Cardiac muscle cell (in vitro differentiated cells and primary cell): ENCODE measurements around the gene NAT8L. TPM values are rescaled to one million over a fixed set of nuclear protein-coding genes. Genes with fewer than 3 reads are reported as not detected.
"Not testable (repeated sequence)": the region's sequence is repeated elsewhere in the genome, so short reads cannot be mapped to it uniquely, and the experiment has no call there.

Experiments
- DNase-seq, 2 donors: peaks; one replicate each; pipeline versions ENCODE4 v3.0.0 to v3.0.0-alpha.2; 2010 to 2017; ENCODE audit warnings: low read depth in 1 of 2, low spot score in 1 of 2
- H3K27ac ChIP-seq: fragments of 200-600 bp; sonication (generic); 2 replicates; pipeline ENCODE4 v1.5.1; 2016
- H3K27me3 ChIP-seq: fragments of 200-600 bp; sonication (generic); 2 replicates; pipeline ENCODE4 v1.6.0; 2016; ENCODE audit warnings: control low read depth
- H3K36me3 ChIP-seq: fragments of 200-600 bp; sonication (generic); 2 replicates; pipeline ENCODE4 v1.5.1; 2016; ENCODE audit warnings: control low read depth
- H3K4me1 ChIP-seq: fragments of 200-600 bp; sonication (generic); 2 replicates; pipeline ENCODE4 v1.8.1; 2017; ENCODE audit warnings: low read depth, mild to moderate bottlenecking, mixed run types
- H3K4me3 ChIP-seq: fragments of 200-600 bp; sonication (generic); 2 replicates; pipeline ENCODE4 v1.5.1; 2016; ENCODE audit warnings: mild to moderate bottlenecking
- H3K9me3 ChIP-seq: fragments of 200-600 bp; sonication (generic); 2 replicates; pipeline ENCODE4 v1.5.1; 2017; ENCODE audit warnings: low read depth, mild to moderate bottlenecking, control low read depth
- CTCF ChIP-seq: IDR thresholded peaks from 2 replicates; pipeline ENCODE4 v1.5.1; 2012; ENCODE audit warnings: low read depth, mild to moderate bottlenecking, low read length
- polyA plus RNA-seq: library from polyadenylated mRNA; unstranded; fragments of >200 nt; fragmentation: Nextera tagmentation; extraction: Ambion mirVana; gene quantifications from 2 replicates; pipeline ENCODE4 v1.2.1, GENCODE V29; 2016
- total RNA-seq: library from RNA; depleted of rRNA; stranded (reverse); fragments of >200 nt; gene quantifications from 2 replicates; pipeline ENCODE4 v1.2.3, GENCODE V29; 2016

Gene NAT8L
- total and polyA plus RNA-seq, 2 experiments from 2014 or later, result 5.5 to 20.9 TPM

DNA sequence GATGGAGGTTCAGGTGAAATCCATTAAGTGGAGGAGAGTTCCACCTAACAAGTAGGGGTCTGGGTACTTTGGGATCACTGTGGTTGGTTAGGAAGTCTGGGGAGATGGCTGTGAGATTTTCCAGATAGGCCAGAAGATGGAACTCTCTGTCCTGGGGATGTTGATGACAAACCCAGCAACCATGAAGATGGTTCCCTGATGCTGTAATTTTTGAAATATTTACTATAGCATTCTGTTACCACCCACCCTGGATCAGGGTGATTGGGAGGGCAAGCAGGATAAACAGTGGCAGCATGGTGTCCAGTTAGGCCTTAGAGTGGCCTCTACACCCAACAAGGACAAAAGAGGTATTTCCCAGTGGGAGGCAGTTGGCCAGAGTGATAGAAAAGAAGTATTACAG, 34.4 kb upstream of the NAT8L start:
- H3K9me3 ChIP-seq, result no peaks in the 10 kb centered on the region
- H3K27ac ChIP-seq, result no peak overlapping the region
- H3K4me3 ChIP-seq, result no peak overlapping the region
- H3K4me1 ChIP-seq, result peaks cover 14% of the 10 kb centered on the region
- no peaks in the 10 kb centered on the region for H3K27me3 ChIP-seq
- TF ChIP-seq CTCF, result no peak
- H3K36me3 ChIP-seq, result no peaks in the 10 kb centered on the region
- no peak for DNase-seq

DNA sequence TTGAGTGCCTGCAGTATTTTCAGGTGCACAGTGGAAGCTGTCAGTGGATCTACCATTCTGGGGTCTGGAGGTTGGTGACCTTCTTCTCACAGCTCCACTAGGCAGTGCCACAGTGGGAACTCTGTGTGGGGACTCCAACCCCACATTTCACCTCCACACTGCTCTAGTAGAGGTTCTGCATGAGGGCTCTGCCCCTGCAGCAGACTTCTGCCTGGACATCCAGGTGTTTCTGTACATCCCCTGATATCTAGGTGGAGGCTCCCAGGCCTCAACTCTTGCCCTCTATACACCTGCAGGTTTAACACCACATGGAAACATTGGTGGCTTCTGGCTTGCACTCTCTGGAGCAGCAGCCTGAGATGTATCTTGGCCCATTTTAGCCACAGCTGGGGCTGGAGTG, 33.3 kb upstream of the NAT8L start:
- Histone ChIP-seq H3K4me3 (no peak overlapping the region), H3K27me3 (no peaks in the 10 kb centered on the region), H3K27ac (no peak overlapping the region), H3K9me3 (no peaks in the 10 kb centered on the region), H3K36me3 (no peaks in the 10 kb centered on the region), H3K4me1 (peaks cover 13% of the 10 kb centered on the region)
- DNase-seq, result no peak
- TF ChIP-seq CTCF, result no peak

GRCh38 chr4:2027120-2027519, 32.0 kb upstream of the NAT8L start:
- not testable (repeated sequence) for H3K27ac ChIP-seq, H3K36me3 ChIP-seq, H3K4me3 ChIP-seq, DNase-seq, H3K4me1 ChIP-seq, H3K27me3 ChIP-seq, H3K9me3 ChIP-seq

GRCh38 chr4:2031161-2031560, 28.0 kb upstream of the NAT8L start:
- H3K36me3 ChIP-seq, DNase-seq, H3K27ac ChIP-seq, H3K4me3 ChIP-seq, H3K27me3 ChIP-seq, H3K4me1 ChIP-seq, H3K9me3 ChIP-seq: not testable (repeated sequence)

- peaks cover 20% of the 10 kb centered on the region for H3K27me3 ChIP-seq
- no peak for DNase-seq
- no peak overlapping the region for H3K27ac ChIP-seq
- TF ChIP-seq CTCF, result no peak
- H3K4me3 ChIP-seq, result no peak overlapping the region
- no peaks in the 10 kb centered on the region for H3K9me3 ChIP-seq
- no peaks in the 10 kb centered on the region for H3K36me3 ChIP-seq
- no peaks in the 10 kb centered on the region for H3K4me1 ChIP-seq
These were observed 22.8 kb upstream of the NAT8L start for GRCh38 chr4:2036327-2036726.

- Histone ChIP-seq H3K9me3 (no peaks in the 10 kb centered on the region), H3K4me3 (no peak overlapping the region), H3K36me3 (no peaks in the 10 kb centered on the region), H3K4me1 (no peaks in the 10 kb centered on the region), H3K27ac (no peak overlapping the region), H3K27me3 (peaks cover 22% of the 10 kb centered on the region)
- TF ChIP-seq CTCF, result no peak
- DNase-seq, result no peak
These were observed 22.3 kb upstream of the NAT8L start for GRCh38 chr4:2036866-2037265.
